Dermis microvascular lymphatic vessel endothelial cell (primary cell): ENCODE measurements around the gene PRMT7. TPM values are rescaled to one million over a fixed set of nuclear protein-coding genes. Genes with fewer than 3 reads are reported as not detected.

Source experiments
- DNase-seq, 2 donors: peaks; one replicate each; pipeline versions ENCODE4 v3.0.0 to v3.0.0-alpha.2; 2010; ENCODE audit warnings: low read depth in 2 of 2
- total RNA-seq: library from RNA; depleted of rRNA; stranded (reverse); fragments of >200 nt; gene quantifications from 2 replicates; pipeline ENCODE4 v1.2.1, GENCODE V29; 2014

PRMT7 gene, protein sequence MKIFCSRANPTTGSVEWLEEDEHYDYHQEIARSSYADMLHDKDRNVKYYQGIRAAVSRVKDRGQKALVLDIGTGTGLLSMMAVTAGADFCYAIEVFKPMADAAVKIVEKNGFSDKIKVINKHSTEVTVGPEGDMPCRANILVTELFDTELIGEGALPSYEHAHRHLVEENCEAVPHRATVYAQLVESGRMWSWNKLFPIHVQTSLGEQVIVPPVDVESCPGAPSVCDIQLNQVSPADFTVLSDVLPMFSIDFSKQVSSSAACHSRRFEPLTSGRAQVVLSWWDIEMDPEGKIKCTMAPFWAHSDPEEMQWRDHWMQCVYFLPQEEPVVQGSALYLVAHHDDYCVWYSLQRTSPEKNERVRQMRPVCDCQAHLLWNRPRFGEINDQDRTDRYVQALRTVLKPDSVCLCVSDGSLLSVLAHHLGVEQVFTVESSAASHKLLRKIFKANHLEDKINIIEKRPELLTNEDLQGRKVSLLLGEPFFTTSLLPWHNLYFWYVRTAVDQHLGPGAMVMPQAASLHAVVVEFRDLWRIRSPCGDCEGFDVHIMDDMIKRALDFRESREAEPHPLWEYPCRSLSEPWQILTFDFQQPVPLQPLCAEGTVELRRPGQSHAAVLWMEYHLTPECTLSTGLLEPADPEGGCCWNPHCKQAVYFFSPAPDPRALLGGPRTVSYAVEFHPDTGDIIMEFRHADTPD
- total RNA-seq = 24.5 and 32.5 TPM in 2 replicates

- peak; percentile 76 to 95 for DNase-seq
These were observed at the start of gene PRMT7, which contains the start of gene SLC7A6OS for GRCh38 chr16:68310774-68311511. PRMT7 (plus strand) TSS chr16:68311019; CDS start chr16:68315980, 4,961 bp downstream. SLC7A6OS (minus strand) TSS chr16:68310946; CDS start chr16:68310926, 20 bp downstream.

DNA sequence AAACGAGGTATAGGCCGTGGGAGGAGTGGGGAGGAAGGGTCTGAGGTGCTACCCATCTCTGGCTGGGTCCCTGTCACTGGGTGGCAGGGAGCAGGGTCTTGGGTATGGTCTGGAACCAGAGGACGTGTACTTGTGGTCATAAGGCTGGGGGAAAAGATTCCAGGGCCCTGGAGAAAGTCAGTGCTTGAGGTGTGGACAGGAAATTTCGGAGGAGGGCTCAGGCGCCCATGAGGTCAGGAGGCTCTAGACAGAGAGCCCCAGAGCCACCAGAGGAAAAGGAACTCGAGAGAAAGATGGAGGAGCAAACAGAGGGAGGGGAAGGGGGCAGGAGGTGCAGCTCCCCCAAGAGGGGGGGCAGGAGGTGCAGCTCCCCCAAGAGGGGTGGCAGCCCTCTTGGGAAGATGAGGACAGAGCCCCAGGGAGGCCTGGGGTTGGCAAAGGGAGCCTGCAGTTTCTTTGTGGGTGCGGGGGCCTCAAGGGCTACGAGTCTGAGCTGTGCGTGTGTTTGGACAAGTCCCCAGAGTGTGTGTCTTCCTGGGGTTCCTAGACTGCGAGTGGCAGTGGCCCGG lies 47.2 kb upstream of the PRMT7 start:
- DNase-seq = no peak

DNA sequence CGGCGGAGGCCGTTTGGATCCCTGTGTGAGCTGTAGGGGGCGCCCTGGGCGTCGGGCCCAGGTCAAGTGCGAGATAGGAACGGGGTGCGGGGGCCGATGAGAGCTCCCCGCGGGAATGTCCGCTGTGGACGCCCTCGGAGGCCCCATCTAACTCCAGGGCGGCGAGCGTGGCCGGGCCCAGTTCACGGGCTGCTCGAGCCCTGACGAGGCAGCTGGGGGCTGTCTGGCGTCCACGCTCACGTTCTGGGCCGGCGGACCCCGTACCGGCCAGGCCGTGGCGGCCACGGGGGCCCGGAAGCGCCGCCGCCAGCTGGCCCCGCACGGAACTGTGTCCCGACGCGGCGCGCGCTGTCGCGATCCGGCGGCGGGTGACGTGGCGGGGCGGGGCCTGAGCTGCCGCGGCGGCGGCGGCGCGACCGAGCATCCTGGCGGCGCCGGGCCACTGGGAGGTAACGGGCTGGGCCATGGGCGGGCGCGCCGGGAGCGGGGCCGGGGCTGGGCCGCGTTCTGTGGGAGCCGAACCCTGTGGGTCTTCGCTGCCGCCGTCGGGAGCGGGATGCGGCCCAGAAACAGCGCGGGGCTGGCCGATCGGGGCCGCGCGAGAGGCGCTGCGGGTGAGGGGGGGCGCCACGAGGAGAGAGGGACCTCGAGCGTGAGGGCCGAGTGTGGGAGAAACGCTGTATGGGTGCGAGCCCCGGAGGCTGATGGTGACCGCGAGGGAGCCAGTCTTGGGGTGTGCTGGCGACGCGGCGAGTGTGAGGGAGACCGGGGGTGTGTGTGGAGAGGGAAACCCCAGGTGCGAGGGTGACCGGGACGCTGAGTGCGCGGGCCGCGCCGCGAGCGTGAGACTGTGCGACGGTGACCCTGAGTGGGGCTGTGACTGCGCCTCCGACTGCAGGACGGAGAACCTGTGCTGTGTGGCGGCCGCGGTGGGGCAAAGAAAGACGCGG lies 46.4 kb upstream of the PRMT7 start, which contains the start of gene SLC7A6:
Gene SLC7A6, plus strand, starts transcription at position 399 of the 950 bp plus-strand sequence. CDS start 10,201 bp downstream, outside the sequence.
- peak in 1 of 2 donors; percentile 79 for DNase-seq

DNA sequence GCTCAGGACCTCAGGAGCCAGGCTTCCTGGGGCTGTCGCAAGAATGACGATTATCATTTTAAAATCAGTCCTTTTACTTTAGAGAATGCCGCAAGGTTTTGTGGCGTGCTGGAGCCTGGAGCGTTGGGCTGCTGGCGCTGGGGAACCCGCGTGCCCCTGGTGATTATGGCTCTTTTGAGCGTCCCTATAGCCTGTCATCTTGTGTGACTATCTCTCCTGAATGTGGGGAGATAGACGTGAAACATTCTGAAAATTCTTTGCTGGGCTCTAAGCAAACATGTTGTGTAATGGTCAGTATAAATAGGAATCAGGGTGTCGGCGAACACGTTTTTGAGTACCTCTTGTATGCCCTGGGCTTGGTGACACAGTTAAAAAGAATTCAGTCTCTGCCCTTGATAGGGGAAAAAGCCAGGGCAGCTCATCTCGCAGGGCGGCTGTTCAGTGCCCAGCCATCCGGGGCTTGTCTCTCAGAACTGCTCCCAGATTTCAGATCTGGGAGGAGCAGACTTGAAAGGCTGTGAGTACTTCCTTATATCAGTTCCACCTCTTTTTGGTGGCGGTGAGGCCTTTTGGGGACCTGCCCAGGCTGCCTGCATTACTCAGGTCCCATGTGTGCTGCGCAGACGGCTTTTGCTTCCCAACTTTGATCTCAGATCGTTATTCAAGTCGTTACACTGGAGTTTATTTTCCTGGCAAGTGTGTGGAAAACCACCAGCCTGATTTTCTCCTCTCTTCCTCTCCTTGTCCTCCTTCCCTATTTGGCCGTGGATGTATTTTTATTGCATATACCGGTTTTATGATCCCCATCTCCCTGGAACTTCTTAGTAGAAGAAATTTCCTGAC lies 45.5 kb upstream of the PRMT7 start:
- DNase-seq = peak in 1 of 2 donors; percentile 53

DNA sequence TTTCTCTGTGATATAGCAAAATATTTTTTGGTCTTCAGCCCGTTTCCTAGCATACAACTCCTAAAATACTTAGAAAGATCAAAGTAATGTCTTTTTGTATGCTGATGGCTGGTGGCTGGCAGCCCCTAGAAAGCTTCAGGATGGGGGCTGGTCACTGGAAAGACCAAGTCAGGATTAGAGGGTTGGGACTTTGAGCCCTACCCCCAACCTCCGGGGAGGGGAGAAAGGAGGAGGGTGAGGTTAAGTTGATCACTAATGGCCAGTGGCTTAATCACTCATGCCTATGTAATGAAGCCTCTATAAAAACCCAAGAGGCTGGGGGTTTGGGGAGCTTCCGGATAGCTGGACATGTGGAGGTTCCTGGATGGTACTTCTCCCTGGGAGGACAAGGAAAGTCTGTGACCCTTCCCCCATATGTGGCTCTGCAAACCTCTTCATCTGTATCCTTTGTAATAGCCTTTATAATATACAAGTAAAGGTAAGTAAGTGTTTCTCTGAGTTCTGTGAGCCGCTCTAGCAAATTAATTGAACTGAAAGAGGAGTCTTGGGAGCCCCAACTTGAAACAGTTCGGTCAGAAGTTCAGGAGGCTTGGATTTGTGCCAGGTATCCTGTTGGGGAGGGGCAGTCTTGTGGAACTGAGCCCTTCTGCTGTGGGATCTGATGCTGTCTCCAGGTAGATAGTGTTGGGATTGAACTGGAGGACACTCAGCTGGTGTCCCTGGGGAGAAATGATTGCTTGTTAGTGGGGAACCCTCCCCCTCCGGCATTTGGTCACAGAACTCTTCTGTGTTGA lies 43.0 kb upstream of the PRMT7 start:
- no peak for DNase-seq

- DNase-seq = no peak
These were observed 41.0 kb upstream of the PRMT7 start for GRCh38 chr16:68269793-68270192.

DNA sequence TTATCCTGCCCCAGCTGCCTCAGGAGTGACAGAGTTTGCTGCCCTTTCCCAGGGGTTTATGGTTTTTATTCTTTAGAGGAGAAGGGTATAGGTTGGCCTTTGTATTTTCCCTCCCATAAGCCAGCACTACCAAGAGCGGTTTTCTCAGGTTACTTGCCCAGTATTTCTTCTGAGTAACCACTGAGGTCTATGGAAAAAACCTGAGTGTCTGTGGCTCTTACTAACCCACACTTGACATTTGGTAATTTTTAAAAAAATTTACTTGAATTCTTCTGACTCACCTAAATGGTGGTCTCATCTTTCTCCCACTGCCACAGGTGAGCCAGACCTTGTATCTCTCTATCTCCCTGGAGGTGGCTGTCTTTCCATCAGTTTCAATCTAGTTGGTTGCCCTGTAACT lies 40.5 kb upstream of the PRMT7 start:
- no peak for DNase-seq

DNA sequence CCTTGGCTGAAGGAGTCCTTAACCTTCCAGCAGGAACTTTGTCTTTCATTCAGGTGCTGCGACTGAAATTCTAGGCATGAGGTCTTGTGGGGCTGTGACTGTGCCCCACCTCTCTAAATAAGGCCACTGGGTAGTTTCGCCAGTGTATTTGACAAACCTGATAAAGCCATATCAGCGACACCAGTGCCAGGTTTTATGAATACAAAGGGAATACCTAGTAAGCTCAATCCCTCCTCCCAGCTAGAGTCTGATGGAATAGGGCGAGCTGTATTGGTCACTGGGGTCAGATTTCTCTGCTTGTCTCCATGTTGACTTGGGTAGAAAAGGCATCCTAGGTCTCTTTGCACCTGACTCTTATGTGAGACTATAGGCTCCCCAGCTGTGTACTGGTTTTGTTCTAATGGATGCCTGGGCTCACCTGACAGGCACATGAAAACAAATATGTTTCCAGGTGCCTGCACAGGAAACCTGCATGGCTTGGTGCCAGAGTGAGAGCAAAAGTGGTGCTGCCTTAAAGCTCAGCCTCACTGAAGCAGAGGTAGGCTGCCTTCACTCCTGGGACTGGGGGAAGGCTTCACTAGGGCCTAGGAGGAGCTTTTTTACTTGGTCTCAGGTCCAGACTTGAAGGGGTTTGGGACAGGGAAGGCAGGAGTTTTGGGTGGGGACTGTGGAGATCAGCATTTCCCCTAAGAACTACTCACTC lies 38.2 kb upstream of the PRMT7 start:
- DNase-seq = no peak

- DNase-seq = no peak
These were observed 37.4 kb upstream of the PRMT7 start for GRCh38 chr16:68273459-68273858.

DNA sequence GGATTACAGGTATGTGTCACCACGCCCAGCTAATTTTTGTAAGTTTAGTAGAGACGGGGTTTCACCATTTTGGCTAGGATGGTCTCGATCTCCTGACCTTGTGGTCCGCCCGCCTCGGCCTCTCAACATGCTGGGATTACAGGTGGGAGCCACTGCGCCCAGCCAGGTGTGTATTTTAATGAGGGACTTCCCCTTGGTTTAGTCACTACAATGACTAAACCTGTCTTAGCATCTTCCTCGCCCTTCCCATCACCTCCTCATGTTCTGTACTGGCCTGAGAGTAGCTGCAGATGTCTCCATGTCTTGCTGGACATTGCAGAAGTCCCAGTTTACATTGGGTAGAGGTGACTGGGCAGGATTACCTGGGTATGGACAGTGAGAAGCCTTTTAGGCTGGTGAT lies 36.9 kb upstream of the PRMT7 start:
- DNase-seq = no peak

DNA sequence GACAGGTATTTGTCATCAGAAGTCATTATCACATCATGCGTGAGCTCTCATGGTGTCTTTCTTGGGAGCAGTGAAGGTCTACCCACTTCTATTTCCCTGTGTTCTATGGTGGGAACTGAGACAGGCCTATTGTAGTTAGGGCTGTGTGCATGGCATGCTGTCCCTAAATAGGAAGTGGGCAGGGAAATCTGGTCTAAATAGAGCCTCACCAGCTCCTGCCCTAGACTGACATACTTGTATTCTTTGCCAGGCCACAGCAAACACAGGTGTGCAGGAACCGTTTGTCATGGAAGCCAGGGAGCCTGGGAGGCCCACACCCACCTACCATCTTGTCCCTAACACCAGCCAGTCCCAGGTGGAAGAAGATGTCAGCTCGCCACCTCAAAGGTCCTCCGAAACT lies 36.4 kb upstream of the PRMT7 start:
- no peak for DNase-seq

DNA sequence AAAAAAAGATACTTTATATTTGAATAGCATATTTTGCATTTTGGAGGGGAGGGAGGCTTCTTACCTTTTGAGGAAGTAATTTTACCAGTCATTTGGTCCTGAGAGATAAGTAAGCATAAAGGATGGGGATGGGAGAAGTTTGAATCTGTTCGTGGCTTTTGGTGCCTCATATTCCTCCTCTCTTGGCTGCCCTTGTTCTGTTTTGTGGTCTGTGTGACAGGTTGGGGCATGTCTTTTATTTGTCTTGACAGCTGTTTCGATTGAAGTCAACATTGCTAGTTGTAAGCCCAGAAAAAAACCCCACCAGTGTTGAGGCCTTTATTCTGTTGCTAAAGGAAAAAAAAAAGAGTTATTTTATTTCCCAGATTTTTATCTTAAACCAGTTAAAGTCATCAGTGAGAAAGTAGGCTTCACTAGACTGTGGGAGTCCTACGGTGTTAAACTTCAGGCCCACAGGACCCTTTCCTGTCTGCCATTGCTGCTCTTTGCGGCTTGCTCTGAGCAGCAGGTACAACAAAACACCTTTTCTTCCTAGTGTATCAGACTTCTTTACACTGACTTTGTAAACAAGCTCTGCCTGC lies 35.1 kb upstream of the PRMT7 start:
- no peak for DNase-seq

DNA sequence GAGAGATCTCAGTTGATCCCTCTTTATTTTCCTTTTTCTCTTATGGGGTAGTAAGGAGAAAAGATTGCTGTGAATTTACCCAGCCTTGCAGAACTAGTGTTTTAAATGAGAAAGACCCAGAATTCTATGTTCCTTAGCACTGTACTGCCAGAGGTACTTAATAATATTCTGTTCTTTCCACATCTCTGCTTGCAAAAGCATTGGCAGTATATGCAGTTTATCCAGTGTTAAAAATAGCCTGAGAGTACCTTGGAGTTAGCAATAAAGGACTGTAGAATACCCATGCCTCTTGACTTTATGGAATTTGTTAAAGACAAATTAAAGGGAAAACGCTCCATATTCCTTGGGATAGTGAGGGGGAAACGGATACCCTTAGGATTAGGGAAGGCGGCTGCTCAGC lies 34.6 kb upstream of the PRMT7 start:
- no peak for DNase-seq

GRCh38 chr16:68279726-68280558 lies 30.9 kb upstream of the PRMT7 start:
- DNase-seq = no peak

- no peak for DNase-seq
These were observed 29.3 kb upstream of the PRMT7 start for GRCh38 chr16:68281368-68282063.

DNA sequence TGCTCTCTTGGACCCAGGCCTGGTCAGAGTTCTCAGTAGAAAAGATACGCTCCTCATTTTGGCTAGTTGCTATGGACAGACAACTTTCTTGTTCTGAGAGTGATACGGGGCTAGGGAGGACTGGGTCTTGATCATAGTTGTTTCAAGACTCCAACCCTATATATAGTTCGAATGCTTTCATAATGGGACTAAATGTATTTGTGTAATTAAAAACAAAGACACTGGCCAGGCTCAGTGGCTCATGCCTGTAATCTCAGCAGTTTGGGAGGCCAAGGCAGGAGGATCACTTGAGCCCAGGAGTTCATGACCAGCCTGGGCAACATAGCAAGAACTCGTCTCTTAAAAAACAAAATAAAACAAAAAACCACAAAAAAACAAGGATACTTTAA lies 28.8 kb upstream of the PRMT7 start:
- DNase-seq = no peak
